HepG2 (cell line): Measurements from ENCODE around the gene DCTN3.

ENCODE experiments used
- FOSL2 ChIP-seq: sonication (generic); formaldehyde crosslinking; IDR thresholded peaks from 2 replicates; pipeline ENCODE4 v1.4.0; 2020; ENCODE audit warnings: missing genetic modification reagents
- HNRNPK ChIP-seq: fragments of 200-400 bp; formaldehyde crosslinking; IDR thresholded peaks from 2 replicates; pipeline ENCODE4 v1.6.1; 2018; ENCODE audit warnings: low read length, low read depth, moderate library complexity, mild to moderate bottlenecking; ENCODE audit not compliant: poor library complexity, severe bottlenecking
- KDM5A ChIP-seq: fragments of 200-600 bp; sonication (generic); IDR thresholded peaks from 2 replicates; pipeline ENCODE4 v1.7.0; 2018; ENCODE audit warnings: antibody characterized with exemption, mild to moderate bottlenecking, low read length, borderline replicate concordance
- NFE2L1 ChIP-seq: sonication (generic); formaldehyde crosslinking; IDR thresholded peaks from 2 replicates; pipeline ENCODE4 v1.4.0; 2020; ENCODE audit warnings: missing genetic modification reagents, mild to moderate bottlenecking, borderline replicate concordance
- PAF1 ChIP-seq: IDR thresholded peaks from 2 replicates; pipeline ENCODE4 v1.6.1; 2016; ENCODE audit warnings: missing genetic modification reagents, missing compliant biosample characterization
- RXRB ChIP-seq: IDR thresholded peaks from 2 replicates; pipeline ENCODE4 v1.6.1; 2016; ENCODE audit warnings: borderline replicate concordance, missing genetic modification reagents, missing compliant biosample characterization
- SMAD1 ChIP-seq: sonication (generic); formaldehyde crosslinking; IDR thresholded peaks from 2 replicates; pipeline ENCODE4 v1.4.0; 2020; ENCODE audit warnings: missing genetic modification reagents, low read depth, mild to moderate bottlenecking, borderline replicate concordance
- ZEB1 ChIP-seq: IDR thresholded peaks from 2 replicates; pipeline ENCODE4 v1.6.1; 2012; ENCODE audit warnings: mild to moderate bottlenecking, low read depth, inconsistent platforms; ENCODE audit not compliant: insufficient replicate concordance
- ZNF775 ChIP-seq: sonication (generic); formaldehyde crosslinking; IDR thresholded peaks from 2 replicates; pipeline ENCODE4 v1.4.0; 2020; ENCODE audit warnings: missing genetic modification reagents, mild to moderate bottlenecking, moderate library complexity, borderline replicate concordance
- TF ChIP-seq, protein P1 (sequence below): IDR thresholded peaks from 2 replicates; pipeline ENCODE4 v1.6.1; 2016; ENCODE audit warnings: mild to moderate bottlenecking, missing biosample characterization, missing genetic modification reagents
- TF ChIP-seq, protein P2 (sequence below): sonication (generic); formaldehyde crosslinking; IDR thresholded peaks from 2 replicates; pipeline ENCODE4 v1.5.0; 2020; ENCODE audit warnings: mild to moderate bottlenecking, missing genetic modification reagents, moderate library complexity
- TF ChIP-seq, protein P3 (sequence below): sonication (generic); formaldehyde crosslinking; IDR thresholded peaks from 2 replicates; pipeline ENCODE4 v1.4.0; 2020; ENCODE audit warnings: low read depth, missing genetic modification reagents

DNA sequence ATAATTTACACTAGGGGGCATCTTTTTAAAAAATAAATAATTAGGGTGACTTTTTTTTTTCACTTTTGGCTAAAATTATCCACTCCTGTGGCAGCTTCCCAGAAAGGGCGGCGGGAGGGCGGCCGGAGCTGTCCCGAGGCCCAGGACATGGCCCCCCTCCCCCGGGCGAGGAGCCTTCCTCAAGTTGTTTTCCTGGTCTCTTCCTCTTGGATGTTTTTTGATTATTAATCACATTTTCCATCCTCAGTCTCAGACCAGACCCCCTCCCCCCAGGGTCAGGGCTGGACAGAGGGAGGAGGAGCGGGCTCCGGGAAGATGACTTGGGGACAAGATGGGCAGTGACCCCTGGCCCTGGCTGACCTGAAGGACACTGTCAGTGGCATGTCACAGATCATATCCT is 26.1 kb downstream of the DCTN3 start:
- TF ChIP-seq, protein P1, sequence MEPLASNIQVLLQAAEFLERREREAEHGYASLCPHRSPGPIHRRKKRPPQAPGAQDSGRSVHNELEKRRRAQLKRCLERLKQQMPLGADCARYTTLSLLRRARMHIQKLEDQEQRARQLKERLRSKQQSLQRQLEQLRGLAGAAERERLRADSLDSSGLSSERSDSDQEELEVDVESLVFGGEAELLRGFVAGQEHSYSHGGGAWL = no peak
- TF ChIP-seq FOSL2 (CRISPR knock-in tag) = no peak
- TF ChIP-seq KDM5A = no peak
- TF ChIP-seq ZEB1 = no peak
- TF ChIP-seq, protein P2, sequence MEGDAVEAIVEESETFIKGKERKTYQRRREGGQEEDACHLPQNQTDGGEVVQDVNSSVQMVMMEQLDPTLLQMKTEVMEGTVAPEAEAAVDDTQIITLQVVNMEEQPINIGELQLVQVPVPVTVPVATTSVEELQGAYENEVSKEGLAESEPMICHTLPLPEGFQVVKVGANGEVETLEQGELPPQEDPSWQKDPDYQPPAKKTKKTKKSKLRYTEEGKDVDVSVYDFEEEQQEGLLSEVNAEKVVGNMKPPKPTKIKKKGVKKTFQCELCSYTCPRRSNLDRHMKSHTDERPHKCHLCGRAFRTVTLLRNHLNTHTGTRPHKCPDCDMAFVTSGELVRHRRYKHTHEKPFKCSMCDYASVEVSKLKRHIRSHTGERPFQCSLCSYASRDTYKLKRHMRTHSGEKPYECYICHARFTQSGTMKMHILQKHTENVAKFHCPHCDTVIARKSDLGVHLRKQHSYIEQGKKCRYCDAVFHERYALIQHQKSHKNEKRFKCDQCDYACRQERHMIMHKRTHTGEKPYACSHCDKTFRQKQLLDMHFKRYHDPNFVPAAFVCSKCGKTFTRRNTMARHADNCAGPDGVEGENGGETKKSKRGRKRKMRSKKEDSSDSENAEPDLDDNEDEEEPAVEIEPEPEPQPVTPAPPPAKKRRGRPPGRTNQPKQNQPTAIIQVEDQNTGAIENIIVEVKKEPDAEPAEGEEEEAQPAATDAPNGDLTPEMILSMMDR (CRISPR knock-in tag) = no peak
- TF ChIP-seq, protein P3, sequence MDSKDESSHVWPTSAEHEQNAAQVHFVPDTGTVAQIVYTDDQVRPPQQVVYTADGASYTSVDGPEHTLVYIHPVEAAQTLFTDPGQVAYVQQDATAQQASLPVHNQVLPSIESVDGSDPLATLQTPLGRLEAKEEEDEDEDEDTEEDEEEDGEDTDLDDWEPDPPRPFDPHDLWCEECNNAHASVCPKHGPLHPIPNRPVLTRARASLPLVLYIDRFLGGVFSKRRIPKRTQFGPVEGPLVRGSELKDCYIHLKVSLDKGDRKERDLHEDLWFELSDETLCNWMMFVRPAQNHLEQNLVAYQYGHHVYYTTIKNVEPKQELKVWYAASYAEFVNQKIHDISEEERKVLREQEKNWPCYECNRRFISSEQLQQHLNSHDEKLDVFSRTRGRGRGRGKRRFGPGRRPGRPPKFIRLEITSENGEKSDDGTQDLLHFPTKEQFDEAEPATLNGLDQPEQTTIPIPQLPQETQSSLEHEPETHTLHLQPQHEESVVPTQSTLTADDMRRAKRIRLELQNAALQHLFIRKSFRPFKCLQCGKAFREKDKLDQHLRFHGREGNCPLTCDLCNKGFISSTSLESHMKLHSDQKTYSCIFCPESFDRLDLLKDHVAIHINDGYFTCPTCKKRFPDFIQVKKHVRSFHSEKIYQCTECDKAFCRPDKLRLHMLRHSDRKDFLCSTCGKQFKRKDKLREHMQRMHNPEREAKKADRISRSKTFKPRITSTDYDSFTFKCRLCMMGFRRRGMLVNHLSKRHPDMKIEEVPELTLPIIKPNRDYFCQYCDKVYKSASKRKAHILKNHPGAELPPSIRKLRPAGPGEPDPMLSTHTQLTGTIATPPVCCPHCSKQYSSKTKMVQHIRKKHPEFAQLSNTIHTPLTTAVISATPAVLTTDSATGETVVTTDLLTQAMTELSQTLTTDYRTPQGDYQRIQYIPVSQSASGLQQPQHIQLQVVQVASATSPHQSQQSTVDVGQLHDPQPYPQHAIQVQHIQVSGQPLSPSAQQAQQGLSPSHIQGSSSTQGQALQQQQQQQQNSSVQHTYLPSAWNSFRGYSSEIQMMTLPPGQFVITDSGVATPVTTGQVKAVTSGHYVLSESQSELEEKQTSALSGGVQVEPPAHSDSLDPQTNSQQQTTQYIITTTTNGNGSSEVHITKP (CRISPR knock-in tag) = no peak
- TF ChIP-seq NFE2L1 (CRISPR knock-in tag) = no peak
- no peak for TF ChIP-seq SMAD1 (CRISPR knock-in tag)
- TF ChIP-seq ZNF775 = no peak
- TF ChIP-seq HNRNPK = no peak
- TF ChIP-seq PAF1 (CRISPR knock-in tag) = no peak
- TF ChIP-seq RXRB (CRISPR knock-in tag) = no peak
